Measurements from ENCODE around the gene OLAH.

Gene OLAH

GRCh38 chr10:15112657-15113056 is 68.9 kb downstream of the OLAH start:
- H3K9me3 ChIP-seq (ENCODE audit: severe bottlenecking): no peaks in the 10 kb centered on the region
- H3K4me3 ChIP-seq (ENCODE audit: low read depth, low read length): no peak overlapping the region
- H3K27ac ChIP-seq: no peak overlapping the region
- no peaks in the 10 kb centered on the region for H3K27me3 ChIP-seq (ENCODE audit: insufficient read depth, low read depth, severe bottlenecking)
- no peaks in the 10 kb centered on the region; the same call in 1 of the 2 replicates for H3K36me3 ChIP-seq
- TF ChIP-seq CTCF (IDR thresholded peaks at IDR 0.05; ENCODE audit: low read depth, low read length): no peak
- DNase-seq: no peak

GRCh38 chr10:15113766-15114165 is 70.0 kb downstream of the OLAH start:
- TF ChIP-seq CTCF (IDR thresholded peaks at IDR 0.05; ENCODE audit: low read depth, low read length): no peak
- DNase-seq: no peak
- H3K9me3 ChIP-seq (ENCODE audit: severe bottlenecking): no peaks in the 10 kb centered on the region
- no peak overlapping the region for H3K27ac ChIP-seq
- no peaks in the 10 kb centered on the region; the same call in 1 of the 2 replicates for H3K36me3 ChIP-seq
- H3K4me3 ChIP-seq (ENCODE audit: low read depth, low read length): no peak overlapping the region
- no peaks in the 10 kb centered on the region for H3K27me3 ChIP-seq (ENCODE audit: insufficient read depth, low read depth, severe bottlenecking)

GRCh38 chr10:15116225-15116624 is 72.5 kb downstream of the OLAH start:
- no peak overlapping the region for H3K27ac ChIP-seq
- no peaks in the 10 kb centered on the region for H3K27me3 ChIP-seq (ENCODE audit: insufficient read depth, low read depth, severe bottlenecking)
- H3K4me3 ChIP-seq (ENCODE audit: low read depth, low read length): no peak overlapping the region
- H3K36me3 ChIP-seq: no peaks in the 10 kb centered on the region; the same call in 1 of the 2 replicates
- no peak for TF ChIP-seq CTCF (IDR thresholded peaks at IDR 0.05; ENCODE audit: low read depth, low read length)
- DNase-seq: no peak
- H3K9me3 ChIP-seq (ENCODE audit: severe bottlenecking): no peaks in the 10 kb centered on the region

GRCh38 chr10:15118615-15119014 is 74.9 kb downstream of the OLAH start:
- H3K9me3 ChIP-seq (ENCODE audit: severe bottlenecking): no peaks in the 10 kb centered on the region
- no peak for TF ChIP-seq CTCF (IDR thresholded peaks at IDR 0.05; ENCODE audit: low read depth, low read length)
- no peak for DNase-seq
- no peak overlapping the region for H3K4me3 ChIP-seq (ENCODE audit: low read depth, low read length)
- no peaks in the 10 kb centered on the region for H3K36me3 ChIP-seq
- H3K27ac ChIP-seq: no peak overlapping the region
- no peaks in the 10 kb centered on the region for H3K27me3 ChIP-seq (ENCODE audit: insufficient read depth, low read depth, severe bottlenecking)

- Histone ChIP-seq H3K4me3 (ENCODE audit: low read depth, low read length) (no peak overlapping the region), H3K27me3 (ENCODE audit: insufficient read depth, low read depth, severe bottlenecking) (no peaks in the 10 kb centered on the region), H3K36me3 (no peaks in the 10 kb centered on the region; the same call in 1 of the 2 replicates), H3K9me3 (ENCODE audit: severe bottlenecking) (no peaks in the 10 kb centered on the region), H3K27ac (no peak overlapping the region)
- TF ChIP-seq CTCF (IDR thresholded peaks at IDR 0.05; ENCODE audit: low read depth, low read length): no peak
- DNase-seq: no peak
Observed at GRCh38 chr10:15120523-15120922, 76.8 kb downstream of the OLAH start.

GRCh38 chr10:15121707-15122106 is 78.0 kb downstream of the OLAH start:
- Histone ChIP-seq H3K4me3 (ENCODE audit: low read depth, low read length) (no peak overlapping the region), H3K27me3 (ENCODE audit: insufficient read depth, low read depth, severe bottlenecking) (no peaks in the 10 kb centered on the region), H3K9me3 (ENCODE audit: severe bottlenecking) (no peaks in the 10 kb centered on the region), H3K27ac (no peak overlapping the region), H3K36me3 (no peaks in the 10 kb centered on the region; the same call in 1 of the 2 replicates)
- TF ChIP-seq CTCF (IDR thresholded peaks at IDR 0.05; ENCODE audit: low read depth, low read length): no peak
- DNase-seq: no peak

All from WERI-Rb-1 (cell line).